Prostate gland (tissue), 2 donors: Measurements from ENCODE around the gene UNC13C. TPM values are rescaled to one million over a fixed set of nuclear protein-coding genes. Genes with fewer than 3 reads are reported as not detected.

ENCODE experiments used
- DNase-seq: peaks from one replicate; pipeline ENCODE4 v3.0.0-alpha.2; 2019; ENCODE audit warnings: low spot score
- H3K27ac ChIP-seq, 2 donors: fragments of 200-600 bp; sonication (generic); 2 replicates each; pipeline ENCODE4 v1.5.1; 2017 to 2019
- H3K27me3 ChIP-seq: fragments of 200-600 bp; sonication (generic); replicated peaks from 2 replicates; pipeline ENCODE4 v1.5.1; 2019; ENCODE audit not compliant: insufficient read depth
- H3K36me3 ChIP-seq, 2 donors: fragments of 200-600 bp; sonication (generic); 1 replicate in 1 of 2; 2 replicates in 1 of 2; pipeline versions ENCODE4 v1.5.1 to v1.8.1; 2017 to 2019
- H3K4me1 ChIP-seq: fragments of 200-600 bp; sonication (generic); replicated peaks from 2 replicates; pipeline ENCODE4 v1.5.1; 2019
- H3K4me3 ChIP-seq, 2 donors: fragments of 200-600 bp; sonication (generic); 2 replicates each; pipeline ENCODE4 v1.5.1; 2017 to 2019
- H3K9me3 ChIP-seq: fragments of 200-600 bp; sonication (generic); 2 replicates; pipeline ENCODE4 v1.5.1; 2017
- POLR2A ChIP-seq: fragments of 450-650 bp; IDR thresholded peaks from one replicate; pipeline ENCODE4 v1.6.1; 2016; ENCODE audit warnings: antibody characterized with exemption, mild to moderate bottlenecking
- POLR2AphosphoS5 ChIP-seq: sonication (generic); formaldehyde crosslinking; IDR thresholded peaks from one replicate; pipeline ENCODE4 v1.6.1; 2017; ENCODE audit warnings: antibody characterized with exemption
- WGBS: methylation state at CpG from one replicate; pipeline ENCODE4 v1.1.5; 2018; 5-methylcytosine and 5-hydroxymethylcytosine counted together
- intact Hi-C: fragments of 100-400 bp; cut with DNase I; formaldehyde crosslinking; loops from one replicate; pipeline ENCODE4 v1.14.2; 2022
- total RNA-seq, 2 donors: library from RNA; depleted of rRNA; stranded (reverse); fragments of >200 nt; gene quantifications; one replicate each; pipeline ENCODE4 v1.1.0, GENCODE V29; 2016
- TF ChIP-seq, protein P1 (sequence below), 4 experiments: fragments of 200-600 bp in 2 of 4; fragments of 450-650 bp in 2 of 4; sonication (generic) in 2 of 4; IDR thresholded peaks; 1 replicate in 3 of 4; 2 replicates in 1 of 4; pipeline ENCODE4 v1.5.1; 2016 to 2019; ENCODE audit warnings: antibody characterized with exemption in 4 of 4, mild to moderate bottlenecking in 2 of 4, moderate library complexity in 2 of 4

Gene UNC13C
- total RNA-seq, 2 donors from 2014 or later = 3.6 TPM; not detected in 1

DNA sequence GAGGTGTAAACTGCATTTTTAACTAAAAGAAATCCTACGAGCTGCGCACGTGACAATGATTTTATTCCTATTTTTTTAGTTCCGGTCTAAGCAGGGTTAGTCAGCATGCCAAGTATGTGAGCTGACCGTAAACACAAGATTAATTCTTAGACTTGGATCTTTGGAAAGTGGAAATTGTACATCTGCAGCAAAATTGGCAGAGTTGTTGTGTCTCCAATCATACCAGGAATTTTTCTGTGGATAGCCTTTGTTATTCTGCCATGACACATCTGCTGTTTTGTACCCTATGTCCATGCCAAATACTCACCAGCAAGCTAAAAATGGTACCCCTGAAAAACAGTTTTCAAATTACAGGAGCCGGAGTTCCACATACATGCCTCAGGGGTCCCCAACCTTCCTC, 562.5 kb downstream of the UNC13C start:
- H3K4me3 ChIP-seq = no peak overlapping the region
- no peak overlapping the region for H3K27ac ChIP-seq
- DNase-seq = no peak
- intact Hi-C loops = no loop called here
- TF ChIP-seq, protein P1, sequence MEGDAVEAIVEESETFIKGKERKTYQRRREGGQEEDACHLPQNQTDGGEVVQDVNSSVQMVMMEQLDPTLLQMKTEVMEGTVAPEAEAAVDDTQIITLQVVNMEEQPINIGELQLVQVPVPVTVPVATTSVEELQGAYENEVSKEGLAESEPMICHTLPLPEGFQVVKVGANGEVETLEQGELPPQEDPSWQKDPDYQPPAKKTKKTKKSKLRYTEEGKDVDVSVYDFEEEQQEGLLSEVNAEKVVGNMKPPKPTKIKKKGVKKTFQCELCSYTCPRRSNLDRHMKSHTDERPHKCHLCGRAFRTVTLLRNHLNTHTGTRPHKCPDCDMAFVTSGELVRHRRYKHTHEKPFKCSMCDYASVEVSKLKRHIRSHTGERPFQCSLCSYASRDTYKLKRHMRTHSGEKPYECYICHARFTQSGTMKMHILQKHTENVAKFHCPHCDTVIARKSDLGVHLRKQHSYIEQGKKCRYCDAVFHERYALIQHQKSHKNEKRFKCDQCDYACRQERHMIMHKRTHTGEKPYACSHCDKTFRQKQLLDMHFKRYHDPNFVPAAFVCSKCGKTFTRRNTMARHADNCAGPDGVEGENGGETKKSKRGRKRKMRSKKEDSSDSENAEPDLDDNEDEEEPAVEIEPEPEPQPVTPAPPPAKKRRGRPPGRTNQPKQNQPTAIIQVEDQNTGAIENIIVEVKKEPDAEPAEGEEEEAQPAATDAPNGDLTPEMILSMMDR (IDR thresholded peaks at IDR 0.05) = no peak
- TF ChIP-seq POLR2A (no peak), POLR2AphosphoS5 (no peak)
- no peaks in the 10 kb centered on the region for H3K4me1 ChIP-seq
- H3K9me3 ChIP-seq = no peaks in the 10 kb centered on the region
- WGBS = 66% methylated on average over 6 of the region's 6 CpGs
- H3K36me3 ChIP-seq = no peaks in the 10 kb centered on the region
- no peaks in the 10 kb centered on the region for H3K27me3 ChIP-seq

DNA sequence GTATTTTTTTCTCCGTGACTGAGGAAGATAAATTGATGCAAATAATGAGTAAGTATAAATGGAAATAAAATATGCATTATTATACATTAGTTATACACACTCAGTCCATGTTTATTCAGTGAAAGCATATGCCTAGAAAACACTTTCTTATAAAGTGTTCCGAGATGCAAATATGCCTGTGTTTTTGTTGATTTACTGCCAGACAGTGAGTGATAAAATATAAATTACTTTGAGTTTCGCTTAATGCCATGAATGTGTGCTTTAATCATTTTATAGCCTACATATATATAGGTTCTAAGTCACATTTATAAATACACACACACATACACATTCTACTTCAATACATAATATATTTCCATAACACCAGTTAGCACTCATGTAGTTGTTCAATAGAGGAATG, 569.2 kb downstream of the UNC13C start:
- intact Hi-C loops = no loop called here
- no peak overlapping the region for H3K4me3 ChIP-seq
- WGBS = 68% methylated on average over 3 of the region's 3 CpGs
- H3K27me3 ChIP-seq = no peaks in the 10 kb centered on the region
- no peaks in the 10 kb centered on the region for H3K4me1 ChIP-seq
- no peaks in the 10 kb centered on the region for H3K36me3 ChIP-seq
- DNase-seq = no peak
- H3K27ac ChIP-seq = no peak overlapping the region
- H3K9me3 ChIP-seq = no peaks in the 10 kb centered on the region
- TF ChIP-seq, protein P1 (IDR thresholded peaks at IDR 0.05) = no peak
- no peak for TF ChIP-seq POLR2AphosphoS5
- no peak for TF ChIP-seq POLR2A

DNA sequence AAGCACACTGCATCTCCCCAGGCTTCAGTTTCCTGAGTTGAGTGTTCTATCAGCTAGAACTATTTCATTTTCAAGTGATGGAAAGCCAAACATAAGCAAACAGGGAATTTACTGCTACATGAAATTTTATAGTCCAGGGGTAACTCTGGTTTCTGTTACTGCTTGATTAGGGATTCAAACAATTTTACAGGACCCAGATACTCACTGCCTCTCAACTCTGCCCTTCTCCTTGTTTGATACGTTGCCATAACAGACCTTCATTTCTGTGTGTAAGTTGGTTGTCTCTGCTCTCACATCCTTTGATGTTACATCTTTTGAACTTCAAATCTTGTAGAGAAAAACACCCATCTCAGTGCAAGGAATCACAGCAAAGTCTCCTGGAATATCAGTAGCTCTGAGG, 572.7 kb downstream of the UNC13C start:
- Histone ChIP-seq H3K36me3 (no peaks in the 10 kb centered on the region), H3K4me1 (no peaks in the 10 kb centered on the region), H3K4me3 (no peak overlapping the region), H3K27me3 (no peaks in the 10 kb centered on the region), H3K27ac (no peak overlapping the region), H3K9me3 (no peaks in the 10 kb centered on the region)
- WGBS = 30% methylated on average over 1 of the region's 1 CpG
- DNase-seq = no peak
- intact Hi-C loops = no loop called here
- TF ChIP-seq, protein P1 (IDR thresholded peaks at IDR 0.05) = no peak
- TF ChIP-seq POLR2A (no peak), POLR2AphosphoS5 (no peak)

DNA sequence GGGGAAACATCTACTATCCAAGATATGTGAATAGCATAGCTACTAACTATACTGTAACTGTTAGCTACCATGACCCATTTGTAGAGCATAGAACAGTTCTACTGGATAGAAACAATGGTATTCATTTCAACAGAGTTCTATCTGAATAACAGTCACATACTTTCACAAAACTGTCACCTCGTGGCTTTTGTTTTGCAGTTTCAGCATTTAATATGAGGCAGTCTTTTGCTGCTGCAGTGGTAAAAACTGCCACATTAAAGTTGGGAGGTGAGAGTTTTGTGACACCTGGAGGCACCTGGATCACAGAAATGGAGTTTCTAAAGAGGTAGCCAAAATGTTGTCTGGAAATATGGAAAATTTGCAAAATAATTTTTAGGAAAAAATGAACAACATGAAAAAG, 578.0 kb downstream of the UNC13C start:
- TF ChIP-seq POLR2A = no peak
- TF ChIP-seq, protein P1 (IDR thresholded peaks at IDR 0.05) = no peak
- TF ChIP-seq POLR2AphosphoS5 = no peak
- intact Hi-C loops = no loop called here
- Histone ChIP-seq H3K4me3 (no peak overlapping the region), H3K27ac (no peak overlapping the region), H3K36me3 (no peaks in the 10 kb centered on the region), H3K4me1 (no peaks in the 10 kb centered on the region), H3K27me3 (no peaks in the 10 kb centered on the region), H3K9me3 (no peaks in the 10 kb centered on the region)
- WGBS = 81% methylated on average over 1 of the region's 1 CpG
- DNase-seq = no peak

DNA sequence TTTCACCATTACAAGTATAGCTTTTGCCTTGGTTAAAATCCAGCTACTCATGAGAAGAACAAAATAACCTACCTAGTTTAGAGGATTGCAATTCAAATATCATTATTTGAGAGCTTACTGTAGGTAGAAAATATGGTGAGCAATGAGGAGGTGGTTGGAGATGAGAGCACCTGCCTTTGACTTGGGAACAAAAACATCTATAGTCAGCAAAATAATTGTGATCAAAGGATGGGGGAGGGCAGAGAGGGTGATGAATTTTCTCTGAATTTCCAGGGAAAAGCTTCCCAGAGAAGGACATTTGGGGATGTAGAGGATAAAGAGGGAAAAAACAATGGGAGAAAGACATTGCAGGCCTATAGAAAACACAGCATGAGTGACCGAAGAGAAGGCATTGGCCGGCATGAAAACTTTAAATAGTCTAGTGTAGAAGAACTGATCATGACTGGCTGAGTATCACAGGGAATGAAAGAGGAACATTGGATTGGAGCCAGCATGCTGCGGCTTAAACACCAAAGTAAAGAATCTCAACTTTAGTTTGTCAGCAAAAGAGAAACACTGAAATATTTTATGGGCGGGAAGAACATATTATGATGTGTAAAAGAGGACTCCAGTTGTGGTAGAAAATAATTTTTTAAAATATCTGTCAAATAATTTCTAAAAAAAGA, 581.3 kb downstream of the UNC13C start:
- no peak for DNase-seq
- no peak for TF ChIP-seq POLR2A
- TF ChIP-seq, protein P1 (IDR thresholded peaks at IDR 0.05) = no peak
- TF ChIP-seq POLR2AphosphoS5 = no peak
- 67% methylated on average over 4 of the region's 4 CpGs for WGBS

More for the DNA sequence above, 581.3 kb downstream of the UNC13C start:
- no peaks in the 10 kb centered on the region for H3K9me3 ChIP-seq
- H3K27ac ChIP-seq = no peak overlapping the region
- intact Hi-C loops = no loop called here
- H3K4me3 ChIP-seq = no peak overlapping the region
- no peaks in the 10 kb centered on the region for H3K27me3 ChIP-seq
- H3K4me1 ChIP-seq = no peaks in the 10 kb centered on the region
- H3K36me3 ChIP-seq = no peaks in the 10 kb centered on the region
